WERI-Rb-1 (cell line): ENCODE results near the gene TMEM171.
A peak's percentile ranks its signal among the peaks of the same experiment; 100 is the strongest.

ENCODE experiments used
- DNase-seq: peaks from one replicate; pipeline ENCODE4 v3.0.0-alpha.2; 2020
- H3K27ac ChIP-seq: fragments of 250-450 bp; sonication (Bioruptor Pico); 2 replicates; pipeline ENCODE4 v1.5.1; 2020; ENCODE audit warnings: mild to moderate bottlenecking, moderate library complexity
- H3K27me3 ChIP-seq: fragments of 250-450 bp; sonication (Bioruptor Pico); 2 replicates; pipeline ENCODE4 v1.5.1; 2021; ENCODE audit warnings: mild to moderate bottlenecking, low read depth, moderate library complexity; ENCODE audit not compliant: insufficient read depth, severe bottlenecking
- H3K36me3 ChIP-seq: fragments of 250-450 bp; sonication (Bioruptor Pico); 2 replicates; pipeline ENCODE4 v1.5.1; 2020; ENCODE audit warnings: mild to moderate bottlenecking, moderate library complexity
- H3K4me3 ChIP-seq: 2 replicates; pipeline ENCODE4 v1.5.1; 2011; ENCODE audit warnings: low read depth, mild to moderate bottlenecking, control low read depth, low read length
- H3K9me3 ChIP-seq: fragments of 250-450 bp; sonication (Bioruptor Pico); 2 replicates; pipeline ENCODE4 v1.5.1; 2021; ENCODE audit warnings: mild to moderate bottlenecking, moderate library complexity; ENCODE audit not compliant: severe bottlenecking
- CTCF ChIP-seq: IDR thresholded peaks from 2 replicates; pipeline ENCODE4 v1.5.1; 2011; ENCODE audit warnings: low read depth, mild to moderate bottlenecking, control low read depth, inconsistent platforms, low read length

TMEM171 gene

GRCh38 chr5:73120222-73121118 lies at the start of gene TMEM171:
TSS of gene TMEM171 (plus strand) at chr5:73120575. CDS start at chr5:73123374, 2,799 bp downstream.
- Histone ChIP-seq H3K4me3 (peak within 1 kb of the TSS; percentile 38), H3K27ac (no peak within 1 kb of the TSS), H3K36me3 (no peaks in the 10 kb centered on the region), H3K27me3 (no peaks in the 10 kb centered on the region), H3K9me3 (no peaks in the 10 kb centered on the region)
- no peak for DNase-seq
- no peak for TF ChIP-seq CTCF

GRCh38 chr5:73081093-73081492 lies 39.3 kb upstream of the TMEM171 start:
- Histone ChIP-seq H3K36me3 (peaks cover 7% of the 10 kb centered on the region), H3K27me3 (no peaks in the 10 kb centered on the region), H3K9me3 (no peaks in the 10 kb centered on the region), H3K27ac (no peak overlapping the region), H3K4me3 (no peak overlapping the region)
- no peak for DNase-seq
- TF ChIP-seq CTCF: no peak

GRCh38 chr5:73088026-73088425 lies 32.3 kb upstream of the TMEM171 start:
- H3K27ac ChIP-seq: no peak overlapping the region
- no peaks in the 10 kb centered on the region for H3K27me3 ChIP-seq
- no peaks in the 10 kb centered on the region for H3K9me3 ChIP-seq
- TF ChIP-seq CTCF: no peak
- peaks cover 7% of the 10 kb centered on the region; the same call in 1 of the 2 replicates for H3K36me3 ChIP-seq
- no peak overlapping the region for H3K4me3 ChIP-seq
- DNase-seq: no peak

GRCh38 chr5:73093943-73094342 lies 26.4 kb upstream of the TMEM171 start:
- Histone ChIP-seq H3K27me3 (no peaks in the 10 kb centered on the region), H3K36me3 (no peaks in the 10 kb centered on the region), H3K9me3 (peaks cover 4% of the 10 kb centered on the region), H3K4me3 (no peak overlapping the region), H3K27ac (no peak overlapping the region)
- TF ChIP-seq CTCF: no peak
- DNase-seq: no peak

- H3K27ac ChIP-seq: no peak overlapping the region
- no peaks in the 10 kb centered on the region for H3K36me3 ChIP-seq
- no peak overlapping the region for H3K4me3 ChIP-seq
Observed at GRCh38 chr5:73094415-73094814, 26.0 kb upstream of the TMEM171 start.

More at GRCh38 chr5:73094415-73094814, 26.0 kb upstream of the TMEM171 start:
- H3K27me3 ChIP-seq: no peaks in the 10 kb centered on the region
- DNase-seq: no peak
- no peak for TF ChIP-seq CTCF
- H3K9me3 ChIP-seq: peaks cover 4% of the 10 kb centered on the region
